D721Med (cell line): ENCODE results near the gene DGKI.

ENCODE experiments used
- DNase-seq: peaks from one replicate; pipeline ENCODE4 v3.0.0; 2011; ENCODE audit warnings: low spot score; ENCODE audit not compliant: insufficient read length
- FAIRE-seq: peaks from 2 replicates; lab custom pipeline; 2011; peaks lifted over from hg19 to GRCh38; lab: Jason Lieb, UNC
- TF ChIP-seq, protein P1 (sequence below): IDR thresholded peaks from 2 replicates; pipeline ENCODE4 v1.5.1; 2012; ENCODE audit warnings: mild to moderate bottlenecking, control low read depth; ENCODE audit not compliant: insufficient read depth; ENCODE audit errors: missing control alignments

DGKI gene

GRCh38 chr7:137576481-137576880 is 270.3 kb downstream of the DGKI start:
- FAIRE-seq, result no peak
- TF ChIP-seq, protein P1, sequence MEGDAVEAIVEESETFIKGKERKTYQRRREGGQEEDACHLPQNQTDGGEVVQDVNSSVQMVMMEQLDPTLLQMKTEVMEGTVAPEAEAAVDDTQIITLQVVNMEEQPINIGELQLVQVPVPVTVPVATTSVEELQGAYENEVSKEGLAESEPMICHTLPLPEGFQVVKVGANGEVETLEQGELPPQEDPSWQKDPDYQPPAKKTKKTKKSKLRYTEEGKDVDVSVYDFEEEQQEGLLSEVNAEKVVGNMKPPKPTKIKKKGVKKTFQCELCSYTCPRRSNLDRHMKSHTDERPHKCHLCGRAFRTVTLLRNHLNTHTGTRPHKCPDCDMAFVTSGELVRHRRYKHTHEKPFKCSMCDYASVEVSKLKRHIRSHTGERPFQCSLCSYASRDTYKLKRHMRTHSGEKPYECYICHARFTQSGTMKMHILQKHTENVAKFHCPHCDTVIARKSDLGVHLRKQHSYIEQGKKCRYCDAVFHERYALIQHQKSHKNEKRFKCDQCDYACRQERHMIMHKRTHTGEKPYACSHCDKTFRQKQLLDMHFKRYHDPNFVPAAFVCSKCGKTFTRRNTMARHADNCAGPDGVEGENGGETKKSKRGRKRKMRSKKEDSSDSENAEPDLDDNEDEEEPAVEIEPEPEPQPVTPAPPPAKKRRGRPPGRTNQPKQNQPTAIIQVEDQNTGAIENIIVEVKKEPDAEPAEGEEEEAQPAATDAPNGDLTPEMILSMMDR, result no peak
- DNase-seq, result no peak

DNA sequence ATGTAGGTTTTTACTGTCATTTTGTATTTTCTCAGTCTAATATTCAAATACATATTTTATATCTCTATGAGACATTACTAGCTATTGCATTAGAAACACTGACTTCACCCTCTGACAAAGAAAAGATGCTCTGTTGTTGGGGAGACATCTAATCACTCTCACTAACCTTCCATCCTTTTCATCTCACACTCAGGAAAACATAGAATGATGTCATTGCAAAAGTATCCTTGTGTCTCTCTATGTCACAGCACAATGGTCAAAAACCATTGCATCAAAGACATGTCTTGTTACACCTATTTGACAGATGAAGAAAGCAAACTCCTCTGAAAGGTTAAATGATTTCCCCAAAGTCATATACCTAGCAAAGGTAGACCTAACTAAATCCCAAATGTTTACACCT is 272.0 kb downstream of the DGKI start:
- FAIRE-seq (no peak), DNase-seq (no peak)
- TF ChIP-seq, protein P1, result no peak

GRCh38 chr7:137572056-137572784 is 274.6 kb downstream of the DGKI start:
- FAIRE-seq (no peak), DNase-seq (no peak)
- TF ChIP-seq, protein P1, result no peak

DNA sequence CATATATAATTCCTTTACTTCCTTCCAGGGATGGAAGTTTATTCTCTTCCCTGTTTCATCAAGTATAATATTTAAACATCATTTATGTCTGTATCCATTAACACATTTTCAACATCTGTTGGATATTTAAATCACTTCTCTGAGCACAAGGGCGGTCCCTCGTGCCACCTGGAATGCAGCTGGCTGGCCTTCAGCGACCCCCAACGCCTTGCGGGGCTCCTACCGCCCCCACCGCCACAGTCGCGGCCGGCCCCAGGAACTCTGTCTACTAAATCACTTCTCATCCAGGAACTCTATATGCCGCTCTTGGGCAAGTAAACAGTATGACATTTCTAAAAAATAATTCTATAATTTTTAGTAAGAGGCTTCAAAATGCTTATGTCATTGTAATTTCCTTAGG is 282.1 kb downstream of the DGKI start:
- FAIRE-seq (no peak), DNase-seq (no peak)
- TF ChIP-seq, protein P1, result no peak

- TF ChIP-seq, protein P1, result no peak
- FAIRE-seq (no peak), DNase-seq (no peak)
These were observed 282.8 kb downstream of the DGKI start for GRCh38 chr7:137563981-137564380.

DNA sequence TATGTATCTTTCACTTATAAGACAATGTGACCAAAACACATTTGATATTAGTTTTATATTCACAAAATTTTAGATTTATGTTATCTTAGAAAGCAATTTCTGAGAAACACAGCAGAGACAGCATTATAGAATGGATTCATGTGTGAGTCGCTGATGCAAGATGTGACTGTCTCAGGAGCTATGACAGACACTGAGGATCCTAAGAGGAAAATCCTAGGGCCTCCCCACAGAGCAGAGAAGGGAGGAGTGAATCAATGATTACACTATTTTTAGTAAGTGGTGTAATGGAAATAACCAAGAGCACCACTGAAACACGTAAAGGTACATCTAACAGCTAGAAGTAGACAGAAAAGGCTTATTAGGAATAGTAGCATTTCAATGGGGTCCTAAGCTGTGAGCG is 299.3 kb downstream of the DGKI start:
- TF ChIP-seq, protein P1, result no peak
- FAIRE-seq (no peak), DNase-seq (no peak)

- FAIRE-seq (no peak), DNase-seq (no peak)
- TF ChIP-seq, protein P1, result no peak
These were observed 300.1 kb downstream of the DGKI start for GRCh38 chr7:137546671-137547070.
